Small intestine (tissue), 7 donors: ENCODE results near the gene EVA1C. TPM values are rescaled to one million over a fixed set of nuclear protein-coding genes. Genes with fewer than 3 reads are reported as not detected.
A peak's percentile ranks its signal among the peaks of the same experiment; 100 is the strongest.
"Not testable (repeated sequence)": the region's sequence is repeated elsewhere in the genome, so short reads cannot be mapped to it uniquely, and the experiment has no call there.

Experiments
- DNase-seq, 2 donors: peaks; one replicate each; pipeline versions ENCODE4 v3.0.0 to v3.0.0-alpha.2; 2013
- FAIRE-seq: peaks from 2 replicates; lab custom pipeline; 2012; peaks lifted over from hg19 to GRCh38; lab: Jason Lieb, UNC
- H3K27ac ChIP-seq, 3 donors: one replicate each; pipeline ENCODE4 v1.5.1; 2013; ENCODE audit warnings: low read length in 2 of 3, mild to moderate bottlenecking in 2 of 3, control low read depth in 1 of 3, inconsistent platforms in 1 of 3, low read depth in 1 of 3, moderate library complexity in 1 of 3
- H3K27me3 ChIP-seq, 3 donors: one replicate each; pipeline ENCODE4 v1.6.1; 2013; ENCODE audit warnings: low read length in 3 of 3, inconsistent platforms in 1 of 3; ENCODE audit not compliant: control insufficient read depth in 3 of 3, insufficient read depth in 3 of 3
- H3K36me3 ChIP-seq, 3 donors: one replicate each; pipeline ENCODE4 v1.6.1; 2013; ENCODE audit warnings: low read length in 3 of 3, inconsistent platforms in 1 of 3, low read depth in 1 of 3, mild to moderate bottlenecking in 1 of 3, moderate library complexity in 1 of 3; ENCODE audit not compliant: control insufficient read depth in 3 of 3, insufficient read depth in 2 of 3
- H3K4me1 ChIP-seq, 3 donors: one replicate each; pipeline ENCODE4 v1.6.1; 2013; ENCODE audit warnings: low read length in 2 of 3, inconsistent platforms in 1 of 3, low read depth in 1 of 3, mild to moderate bottlenecking in 1 of 3, moderate library complexity in 1 of 3; ENCODE audit not compliant: control insufficient read depth in 3 of 3, insufficient read depth in 2 of 3
- H3K4me3 ChIP-seq, 3 donors: one replicate each; pipeline ENCODE4 v1.5.1; 2013; ENCODE audit warnings: low read length in 3 of 3, control low read depth in 1 of 3, inconsistent platforms in 1 of 3, low read depth in 1 of 3, mild to moderate bottlenecking in 1 of 3, moderate library complexity in 1 of 3
- H3K9me3 ChIP-seq, 2 donors: one replicate each; pipeline ENCODE4 v1.6.1; 2013; ENCODE audit warnings: low read depth in 1 of 2, low read length in 1 of 2; ENCODE audit not compliant: control insufficient read depth in 2 of 2, insufficient read depth in 1 of 2
- WGBS, 3 donors: extraction: QIAGEN DNeasy Blood & Tissue Kit; methylation state at CpG; one replicate each; pipeline ENCODE4 v1.1.7; 2013; 5-methylcytosine and 5-hydroxymethylcytosine counted together
- polyA plus RNA-seq, 4 donors: library from polyadenylated mRNA; stranded (reverse) in 3 of 4; unstranded in 1 of 4; fragments of 200-250 nt in 3 of 4; fragments of 120-200 nt in 1 of 4; gene quantifications; one replicate each; pipeline versions ENCODE4 v1.2.1 to v1.2.3, GENCODE V29; 2013
- donor health status: healthy with polysubstance abuse.
- donor health status: control.
- donor health status: control.
- donor health status: Bipolar disorder and iron deficiency.
- donor health status: healthy.

EVA1C gene
- polyA plus RNA-seq, 4 donors, result 0.58 to 33.5 (median 16.1) TPM

DNA sequence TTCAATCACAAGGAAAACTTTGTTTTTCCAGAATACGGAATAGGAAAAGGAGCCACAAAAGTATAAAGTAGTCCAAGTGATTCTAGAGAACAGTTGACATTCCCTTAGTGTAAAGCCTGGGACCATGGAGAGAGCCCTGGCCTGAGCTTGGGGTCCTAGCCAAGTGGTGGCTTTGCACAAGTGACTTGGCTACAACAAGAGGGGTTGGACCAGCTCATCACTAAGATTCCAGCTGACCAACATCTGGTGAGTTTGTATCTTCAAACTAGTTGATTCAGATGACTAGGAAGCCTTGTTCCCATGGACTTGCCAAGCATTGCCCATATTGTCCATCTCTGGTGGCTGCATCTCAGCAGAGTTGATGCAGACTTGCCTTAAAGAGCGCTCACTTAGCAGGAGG is 96.5 kb downstream of the EVA1C start:
- not testable (repeated sequence) for H3K27me3 ChIP-seq, DNase-seq, H3K36me3 ChIP-seq, H3K9me3 ChIP-seq, H3K4me1 ChIP-seq, FAIRE-seq, H3K4me3 ChIP-seq, H3K27ac ChIP-seq
- 92 to 96% (median 96%) methylated on average over 2 of the region's 2 CpGs for WGBS, 3 donors

DNA sequence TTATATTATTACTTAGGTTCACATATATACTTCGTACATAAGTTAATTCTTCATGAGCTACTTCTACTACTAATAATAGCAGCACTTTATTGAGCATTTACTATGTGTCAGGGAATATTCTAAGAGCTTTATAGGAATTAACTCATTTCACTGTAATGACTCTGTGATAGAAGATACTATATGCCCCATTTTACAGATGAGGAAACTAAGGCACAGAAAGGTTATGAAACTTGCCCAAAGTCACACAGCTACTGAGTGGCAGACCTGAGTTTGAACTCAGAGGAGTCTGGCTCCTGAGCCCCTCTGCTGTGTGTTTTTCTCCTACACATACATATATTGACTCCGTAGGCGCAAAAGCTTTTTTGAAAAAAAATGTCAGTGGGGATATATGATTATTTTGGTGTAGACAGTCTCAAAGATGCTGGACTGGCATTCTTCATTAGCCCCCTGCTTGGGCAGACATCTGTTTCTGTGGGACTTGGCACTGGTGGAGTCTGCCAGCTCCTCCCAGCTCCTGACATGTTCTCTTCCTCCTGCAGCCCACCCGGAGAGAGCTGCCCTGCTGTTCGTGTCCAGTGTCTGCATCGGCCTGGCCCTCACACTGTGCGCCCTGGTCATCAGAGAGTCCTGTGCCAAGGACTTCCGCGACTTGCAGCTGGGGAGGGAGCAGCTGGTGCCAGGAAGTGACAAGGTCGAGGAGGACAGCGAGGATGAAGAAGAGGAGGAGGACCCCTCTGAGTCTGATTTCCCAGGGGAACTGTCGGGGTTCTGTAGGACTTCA is 102.0 kb downstream of the EVA1C start:
- H3K4me1 ChIP-seq, result no peaks in the 10 kb centered on the region
- H3K36me3 ChIP-seq, result no peaks in the 10 kb centered on the region
- no peak for DNase-seq
- WGBS, 3 donors, result 73 to 88% (median 87%) methylated on average over 12 of the region's 12 CpGs
- peaks cover 0 to 5% of the 10 kb centered on the region in 2 donors for H3K9me3 ChIP-seq
- no peak for FAIRE-seq
- no peak overlapping the region for H3K27ac ChIP-seq
- no peak overlapping the region for H3K4me3 ChIP-seq
- no peaks in the 10 kb centered on the region for H3K27me3 ChIP-seq

DNA sequence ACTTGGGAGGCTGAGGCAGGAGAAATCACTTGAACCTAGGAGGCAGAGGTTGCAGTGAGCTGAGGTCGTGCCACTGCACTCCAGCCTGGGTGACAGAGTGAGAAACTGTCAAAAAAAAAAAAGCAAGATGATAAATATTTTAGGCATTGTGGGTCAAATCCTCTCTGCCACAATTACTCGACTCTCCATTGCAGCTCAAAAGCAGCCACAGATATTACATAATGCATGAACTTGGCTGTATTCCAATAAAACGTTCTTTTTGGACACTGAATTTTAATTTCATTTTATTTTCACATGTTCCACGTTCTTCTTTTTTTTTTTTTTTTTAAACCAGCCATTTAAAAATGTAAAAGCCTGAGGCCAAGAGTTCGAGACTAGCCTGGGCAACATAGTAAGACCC is 103.4 kb downstream of the EVA1C start:
- no peak for DNase-seq
- H3K27me3 ChIP-seq, result no peaks in the 10 kb centered on the region
- no peak for FAIRE-seq
- no peaks in the 10 kb centered on the region for H3K36me3 ChIP-seq
- H3K4me1 ChIP-seq, result no peaks in the 10 kb centered on the region
- no peak overlapping the region for H3K27ac ChIP-seq
- H3K4me3 ChIP-seq, result no peak overlapping the region
- peaks cover 0 to 5% of the 10 kb centered on the region in 2 donors for H3K9me3 ChIP-seq
- WGBS, 3 donors, result 24 to 37% (median 36%) methylated on average over 5 of the region's 5 CpGs

DNA sequence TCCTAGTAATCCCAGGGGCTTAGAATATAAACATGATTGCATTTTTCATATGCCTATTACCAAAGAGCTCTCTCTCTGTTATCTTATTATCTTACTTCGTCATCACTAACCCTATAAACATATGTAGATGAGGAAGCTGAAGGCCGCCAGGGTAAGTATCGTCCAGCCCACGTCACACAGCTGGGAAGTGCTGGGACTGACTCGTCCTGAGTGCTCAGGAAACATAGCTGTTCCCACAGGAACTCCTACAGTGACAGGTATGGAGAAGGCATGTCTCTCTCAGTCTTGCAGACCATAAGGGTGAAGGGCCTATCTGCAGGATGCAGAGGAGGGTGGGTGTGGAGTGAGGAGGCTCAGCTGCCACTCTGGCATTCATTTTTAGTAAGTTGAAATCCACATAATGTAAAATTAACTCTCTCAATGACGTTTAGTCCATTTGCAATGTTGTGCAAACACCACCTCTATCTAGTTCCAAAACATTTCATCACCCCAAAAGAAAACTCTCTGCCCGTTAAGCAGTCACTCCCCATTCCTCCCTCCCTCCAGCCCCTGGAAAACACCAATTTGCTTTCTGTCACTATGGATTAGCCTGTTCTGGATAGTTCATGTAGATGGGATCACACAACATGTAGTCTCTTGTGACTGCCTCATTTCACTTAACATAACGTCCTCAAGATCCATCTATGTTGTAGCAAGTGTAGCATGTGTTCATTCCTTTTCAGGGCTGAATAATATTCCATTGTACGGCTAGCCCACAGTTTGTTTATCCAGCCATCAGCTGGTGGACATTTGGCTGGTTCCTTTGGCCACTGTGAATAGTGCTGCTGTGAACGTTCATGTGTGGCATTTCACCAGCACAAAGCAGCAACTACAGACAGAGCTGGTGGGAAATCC is 104.5 kb downstream of the EVA1C start:
- Histone ChIP-seq H3K27ac (no peak overlapping the region), H3K27me3 (no peaks in the 10 kb centered on the region), H3K9me3 (peaks cover 0 to 5% of the 10 kb centered on the region in 2 donors), H3K4me3 (no peak overlapping the region), H3K4me1 (no peaks in the 10 kb centered on the region), H3K36me3 (no peaks in the 10 kb centered on the region)
- no peak for DNase-seq
- FAIRE-seq, result no peak
- WGBS, 3 donors, result 52 to 59% (median 53%) methylated on average over 10 of the region's 10 CpGs

DNA sequence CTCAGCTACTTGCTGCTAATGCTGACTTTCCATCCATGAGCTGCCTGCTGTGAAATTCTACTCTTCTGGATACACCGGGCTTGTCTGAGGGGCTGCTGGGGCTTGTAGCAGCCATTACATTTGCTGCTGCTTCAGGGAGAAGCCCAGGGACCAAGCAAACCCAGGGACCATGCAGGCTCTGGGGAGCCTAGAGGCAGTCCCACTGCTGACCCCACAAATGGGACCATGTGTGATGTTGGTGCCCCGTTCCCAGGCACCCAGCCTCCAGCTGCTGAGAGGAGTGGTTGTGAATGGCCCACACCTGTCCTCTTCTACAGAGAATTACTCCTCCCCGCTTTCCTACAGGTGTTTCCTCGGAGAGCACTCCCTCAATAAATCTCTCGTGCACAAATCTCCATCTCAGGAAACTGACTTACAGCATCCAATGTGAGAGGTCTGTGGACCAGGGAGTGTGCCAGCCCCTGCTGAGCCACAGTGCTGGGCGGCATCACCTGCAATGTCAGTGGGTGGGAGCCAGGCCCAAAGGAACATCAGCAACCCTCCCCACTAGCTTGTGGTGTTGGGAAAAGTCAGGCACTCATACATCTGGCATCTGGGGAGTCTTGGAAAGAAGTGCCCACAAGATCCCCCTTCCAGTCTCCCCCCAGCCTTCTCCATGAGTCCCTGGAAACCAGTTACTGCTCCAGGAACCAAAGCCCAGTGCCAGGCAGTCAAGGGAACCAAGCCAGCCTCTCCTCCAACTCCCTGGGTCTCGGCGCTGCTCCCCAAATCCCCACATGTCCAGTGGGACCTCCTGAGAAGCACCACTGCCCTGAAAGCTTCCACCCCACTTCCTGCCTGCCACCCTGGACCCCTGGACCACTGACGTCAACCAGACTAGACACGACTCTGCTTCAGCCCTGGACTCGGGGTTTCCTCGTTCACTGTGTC is 107.7 kb downstream of the EVA1C start:
- Histone ChIP-seq H3K4me3 (no peak overlapping the region), H3K9me3 (peaks cover 0 to 5% of the 10 kb centered on the region in 2 donors), H3K27ac (peak overlapping the region in 1 of 3 donors; percentile 53), H3K4me1 (no peaks in the 10 kb centered on the region), H3K36me3 (no peaks in the 10 kb centered on the region), H3K27me3 (no peaks in the 10 kb centered on the region)
- DNase-seq, result no peak
- 74 to 84% (median 80%) methylated on average over 12 of the region's 12 CpGs for WGBS, 3 donors
- no peak for FAIRE-seq

DNA sequence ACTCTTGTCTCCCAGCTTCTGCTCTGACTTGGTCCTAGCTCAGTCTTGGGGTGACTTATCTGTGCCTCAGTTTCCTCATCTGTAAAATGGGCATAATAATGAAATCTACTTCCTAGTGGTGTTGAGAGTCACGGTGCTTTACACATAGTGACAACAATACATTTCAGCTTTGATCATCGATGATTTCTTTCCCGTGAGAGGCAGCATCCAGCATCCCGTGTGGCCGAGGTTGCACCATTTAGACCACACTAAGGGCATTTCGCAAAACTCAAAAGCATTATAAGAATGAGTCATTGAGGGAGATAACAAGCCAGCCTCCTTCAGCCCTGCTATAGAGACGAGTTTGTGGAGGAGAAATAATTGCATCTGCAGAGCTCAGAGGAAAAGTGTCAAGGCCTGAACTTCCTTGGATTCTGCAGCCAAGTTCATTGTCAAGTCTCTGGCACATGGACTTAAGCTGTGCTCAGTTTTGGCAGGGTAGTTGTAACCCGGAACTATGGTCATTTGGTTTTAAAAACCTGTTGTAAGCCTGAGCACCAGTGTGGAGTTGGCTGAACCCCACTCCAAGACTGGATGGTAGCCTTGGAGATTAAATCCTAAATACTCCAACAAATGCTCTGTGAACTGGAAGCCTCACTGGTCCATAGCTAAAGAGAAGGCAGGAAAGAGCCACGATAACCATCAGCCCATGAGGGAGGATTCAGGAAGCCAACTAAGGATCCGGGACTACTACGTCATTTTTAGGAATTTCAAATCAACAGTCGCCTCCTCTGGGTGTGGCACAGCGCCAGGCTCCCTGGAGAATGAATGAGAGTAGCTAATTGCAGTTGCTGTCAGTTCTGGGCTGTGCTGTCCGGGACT is 108.6 kb downstream of the EVA1C start:
- peaks cover 0 to 5% of the 10 kb centered on the region in 2 donors for H3K9me3 ChIP-seq
- no peaks in the 10 kb centered on the region for H3K4me1 ChIP-seq
- peak overlapping the region in 1 of 3 donors; percentile 53 for H3K27ac ChIP-seq
- H3K27me3 ChIP-seq, result no peaks in the 10 kb centered on the region
- no peaks in the 10 kb centered on the region for H3K36me3 ChIP-seq
- WGBS, 3 donors, result 55 to 68% (median 58%) methylated on average over 14 of the region's 14 CpGs
- peak in 1 of 2 donors; percentile 13 for DNase-seq
- no peak overlapping the region for H3K4me3 ChIP-seq
- FAIRE-seq, result no peak

DNA sequence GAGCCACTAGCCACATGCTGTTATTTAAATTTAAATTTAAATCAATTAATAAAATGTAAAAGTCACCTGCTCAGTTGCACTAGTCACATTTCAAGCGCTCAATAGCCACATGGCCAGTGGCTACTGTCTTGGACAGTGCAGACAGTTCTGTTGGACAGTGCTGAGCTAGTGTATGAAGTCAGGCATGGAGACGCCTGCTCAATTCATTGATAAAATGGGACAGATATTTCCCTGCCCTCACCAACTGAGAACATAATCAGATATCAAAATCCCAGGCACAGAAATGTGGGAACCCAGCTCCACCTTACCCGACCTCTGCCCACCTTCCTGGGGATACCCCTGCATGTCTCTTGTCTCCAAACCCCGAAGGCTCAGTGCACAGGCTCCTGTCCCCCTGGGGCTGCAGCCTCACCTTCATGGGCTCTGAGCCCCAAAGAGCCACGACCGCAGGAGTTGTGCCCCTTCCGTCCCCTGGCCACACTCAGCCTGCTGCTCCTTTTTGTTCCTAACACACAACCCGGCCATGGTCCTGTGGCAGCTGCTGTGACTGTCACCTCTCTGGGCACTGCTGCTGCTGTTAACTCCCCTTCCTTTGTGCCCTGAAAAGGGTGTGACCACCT is 109.3 kb downstream of the EVA1C start:
- Histone ChIP-seq H3K4me3 (no peak overlapping the region), H3K27me3 (no peaks in the 10 kb centered on the region), H3K36me3 (no peaks in the 10 kb centered on the region), H3K9me3 (peaks cover 0 to 5% of the 10 kb centered on the region in 2 donors), H3K27ac (peak overlapping the region in 1 of 3 donors; percentile 44), H3K4me1 (no peaks in the 10 kb centered on the region)
- DNase-seq, result no peak
- no peak for FAIRE-seq
- 77 to 90% (median 82%) methylated on average over 7 to 8 of the region's 8 CpGs for WGBS, 3 donors
